WTC11 (cell line): ENCODE data around the gene CHADL.

Source experiments
- CREB1 ChIP-seq: sonication (generic); formaldehyde crosslinking; IDR thresholded peaks from 2 replicates; pipeline ENCODE4 v1.8.0; 2023; ENCODE audit warnings: mild to moderate bottlenecking, missing genetic modification reagents
- FOXK1 ChIP-seq: sonication (generic); formaldehyde crosslinking; IDR thresholded peaks from 2 replicates; pipeline ENCODE4 v1.8.0; 2022; ENCODE audit warnings: mild to moderate bottlenecking, moderate library complexity, missing genetic modification reagents
- TEAD1 ChIP-seq: sonication (generic); formaldehyde crosslinking; IDR thresholded peaks from 2 replicates; pipeline ENCODE4 v1.8.0; 2022; ENCODE audit warnings: mild to moderate bottlenecking, missing genetic modification reagents
- TEAD4 ChIP-seq: sonication (generic); formaldehyde crosslinking; IDR thresholded peaks from 2 replicates; pipeline ENCODE4 v1.8.0; 2022; ENCODE audit warnings: mild to moderate bottlenecking, missing genetic modification reagents
- TF ChIP-seq, protein P1 (sequence below): fragments of 200-600 bp; IDR thresholded peaks from 2 replicates; pipeline ENCODE4 v1.8.0; 2022; ENCODE audit warnings: antibody characterized with exemption
- TF ChIP-seq, protein P2 (sequence below): sonication (generic); formaldehyde crosslinking; IDR thresholded peaks from 2 replicates; pipeline ENCODE4 v1.8.0; 2022; ENCODE audit warnings: mild to moderate bottlenecking, missing genetic modification reagents
- TF ChIP-seq, protein P3 (sequence below): fragments of 250-450 bp; sonication (Bioruptor Pico); IDR thresholded peaks from 2 replicates; pipeline ENCODE4 v1.9.0; 2021; ENCODE audit warnings: moderate library complexity, mild to moderate bottlenecking, inconsistent platforms, borderline replicate concordance
- TF ChIP-seq, protein P4 (sequence below): sonication (generic); formaldehyde crosslinking; IDR thresholded peaks from 2 replicates; pipeline ENCODE4 v1.8.1; 2023; ENCODE audit warnings: mild to moderate bottlenecking, missing genetic modification reagents, moderate library complexity

DNA sequence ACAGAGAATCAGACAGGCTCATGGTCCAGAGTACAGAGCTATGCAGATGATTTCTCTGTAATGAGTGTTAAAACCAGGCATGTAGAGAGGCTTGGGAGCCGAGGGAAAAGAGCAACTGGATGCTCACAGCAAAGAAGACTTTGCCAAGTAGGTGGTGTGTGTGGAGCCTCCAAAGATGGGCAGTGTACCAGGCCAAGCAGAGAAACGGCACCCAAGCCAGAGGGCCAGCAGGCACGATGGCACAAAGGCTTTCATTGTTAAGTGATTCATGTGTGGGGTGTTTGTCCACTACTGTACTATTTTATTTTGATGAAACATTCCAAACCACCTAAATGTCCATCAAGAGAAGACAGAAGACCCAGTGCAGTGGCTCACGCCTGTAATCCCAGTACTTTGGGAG lies 34.1 kb upstream of the CHADL start:
- TF ChIP-seq, protein P1, sequence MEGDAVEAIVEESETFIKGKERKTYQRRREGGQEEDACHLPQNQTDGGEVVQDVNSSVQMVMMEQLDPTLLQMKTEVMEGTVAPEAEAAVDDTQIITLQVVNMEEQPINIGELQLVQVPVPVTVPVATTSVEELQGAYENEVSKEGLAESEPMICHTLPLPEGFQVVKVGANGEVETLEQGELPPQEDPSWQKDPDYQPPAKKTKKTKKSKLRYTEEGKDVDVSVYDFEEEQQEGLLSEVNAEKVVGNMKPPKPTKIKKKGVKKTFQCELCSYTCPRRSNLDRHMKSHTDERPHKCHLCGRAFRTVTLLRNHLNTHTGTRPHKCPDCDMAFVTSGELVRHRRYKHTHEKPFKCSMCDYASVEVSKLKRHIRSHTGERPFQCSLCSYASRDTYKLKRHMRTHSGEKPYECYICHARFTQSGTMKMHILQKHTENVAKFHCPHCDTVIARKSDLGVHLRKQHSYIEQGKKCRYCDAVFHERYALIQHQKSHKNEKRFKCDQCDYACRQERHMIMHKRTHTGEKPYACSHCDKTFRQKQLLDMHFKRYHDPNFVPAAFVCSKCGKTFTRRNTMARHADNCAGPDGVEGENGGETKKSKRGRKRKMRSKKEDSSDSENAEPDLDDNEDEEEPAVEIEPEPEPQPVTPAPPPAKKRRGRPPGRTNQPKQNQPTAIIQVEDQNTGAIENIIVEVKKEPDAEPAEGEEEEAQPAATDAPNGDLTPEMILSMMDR, result no peak
- TF ChIP-seq CREB1 (CRISPR knock-in tag) (no peak), FOXK1 (CRISPR knock-in tag) (no peak), TEAD1 (no peak), TEAD4 (no peak)
- TF ChIP-seq, protein P2, sequence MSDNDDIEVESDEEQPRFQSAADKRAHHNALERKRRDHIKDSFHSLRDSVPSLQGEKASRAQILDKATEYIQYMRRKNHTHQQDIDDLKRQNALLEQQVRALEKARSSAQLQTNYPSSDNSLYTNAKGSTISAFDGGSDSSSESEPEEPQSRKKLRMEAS (CRISPR knock-in tag), result no peak
- TF ChIP-seq, protein P3, sequence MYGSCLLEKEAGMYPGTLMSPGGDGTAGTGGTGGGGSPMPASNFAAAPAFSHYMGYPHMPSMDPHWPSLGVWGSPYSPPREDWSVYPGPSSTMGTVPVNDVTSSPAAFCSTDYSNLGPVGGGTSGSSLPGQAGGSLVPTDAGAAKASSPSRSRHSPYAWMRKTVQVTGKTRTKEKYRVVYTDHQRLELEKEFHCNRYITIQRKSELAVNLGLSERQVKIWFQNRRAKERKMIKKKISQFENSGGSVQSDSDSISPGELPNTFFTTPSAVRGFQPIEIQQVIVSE (CRISPR knock-in tag), result no peak
- TF ChIP-seq, protein P4, sequence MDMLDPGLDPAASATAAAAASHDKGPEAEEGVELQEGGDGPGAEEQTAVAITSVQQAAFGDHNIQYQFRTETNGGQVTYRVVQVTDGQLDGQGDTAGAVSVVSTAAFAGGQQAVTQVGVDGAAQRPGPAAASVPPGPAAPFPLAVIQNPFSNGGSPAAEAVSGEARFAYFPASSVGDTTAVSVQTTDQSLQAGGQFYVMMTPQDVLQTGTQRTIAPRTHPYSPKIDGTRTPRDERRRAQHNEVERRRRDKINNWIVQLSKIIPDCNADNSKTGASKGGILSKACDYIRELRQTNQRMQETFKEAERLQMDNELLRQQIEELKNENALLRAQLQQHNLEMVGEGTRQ (CRISPR knock-in tag), result no peak
